Caco-2 (cell line): Measurements from ENCODE around the gene C11orf24. TPM values are rescaled to one million over a fixed set of nuclear protein-coding genes. Genes with fewer than 3 reads are reported as not detected.

Experiments
- Bru-seq: library from RNA; stranded (reverse); fragments of 400-500 nt; gene quantifications from one replicate; lab custom pipeline; 2021; lab: Mats Ljungman, UMichigan
- BruChase-seq, 2 experiments: library from RNA; stranded (reverse); fragments of 400-500 nt; gene quantifications; one replicate each; lab custom pipeline; 2021; lab: Mats Ljungman, UMichigan
- BruUV-seq: library from RNA; stranded (reverse); fragments of 400-500 nt; replicated peaks from 2 replicates; lab custom pipeline; 2021; lab: Mats Ljungman, UMichigan
- CTCF ChIA-PET: fragments of 300-600 bp; sonication (Branson Sonifier 250); formaldehyde crosslinking; loops from one replicate; lab custom pipeline; 2022; ENCODE audit warnings: antibody characterized with exemption; lab: Charles Lee
- POLR2A ChIA-PET: fragments of 300-600 bp; sonication (Branson Sonifier 250); formaldehyde crosslinking; loops from one replicate; lab custom pipeline; 2022; ENCODE audit warnings: antibody characterized with exemption; lab: Charles Lee
- DNase-seq, 2 experiments: peaks; one replicate each; pipeline versions ENCODE4 v3.0.0 to v3.0.0-alpha.2; 2020 to 2022
- H3K27me3 ChIP-seq: replicated peaks from 2 replicates; pipeline ENCODE4 v1.6.0; 2011; ENCODE audit warnings: low read length; ENCODE audit not compliant: control insufficient read depth, insufficient read depth
- H3K36me3 ChIP-seq: 2 replicates; pipeline ENCODE4 v1.5.1; 2011; ENCODE audit warnings: low read length; ENCODE audit not compliant: control insufficient read depth, insufficient read depth
- H3K4me1 ChIP-seq: fragments of 250-450 bp; sonication (Bioruptor Pico); 2 replicates; pipeline ENCODE4 v1.5.1; 2020; ENCODE audit warnings: mild to moderate bottlenecking
- H3K4me3 ChIP-seq: 2 replicates; pipeline ENCODE4 v1.5.1; 2011; ENCODE audit warnings: low read depth, mild to moderate bottlenecking, control low read depth, low read length
- H3K9me3 ChIP-seq: fragments of 250-450 bp; sonication (Bioruptor Pico); 2 replicates; pipeline ENCODE4 v1.5.1; 2020; ENCODE audit warnings: mild to moderate bottlenecking, moderate library complexity
- H3K27ac Mint-ChIP-seq: one replicate; pipeline ENCODE4 v1.8.0; 2022; ENCODE audit warnings: mixed read lengths; ENCODE audit not compliant: unreplicated experiment
- H3K27me3 Mint-ChIP-seq: one replicate; pipeline ENCODE4 v1.8.0; 2022; ENCODE audit warnings: mixed read lengths; ENCODE audit not compliant: insufficient read depth, unreplicated experiment
- H3K36me3 Mint-ChIP-seq: one replicate; pipeline ENCODE4 v1.8.0; 2022; ENCODE audit warnings: mild to moderate bottlenecking, mixed read lengths; ENCODE audit not compliant: insufficient read depth, unreplicated experiment
- H3K4me1 Mint-ChIP-seq: one replicate; pipeline ENCODE4 v1.8.0; 2022; ENCODE audit warnings: low read depth, mixed read lengths; ENCODE audit not compliant: unreplicated experiment
- H3K4me3 Mint-ChIP-seq: one replicate; pipeline ENCODE4 v1.8.0; 2022; ENCODE audit warnings: mild to moderate bottlenecking, moderate library complexity, mixed read lengths; ENCODE audit not compliant: unreplicated experiment
- H3K9me3 Mint-ChIP-seq: one replicate; pipeline ENCODE4 v1.8.0; 2022; ENCODE audit warnings: mixed read lengths; ENCODE audit not compliant: unreplicated experiment
- intact Hi-C: fragments of 100-400 bp; cut with micrococcal nuclease; formaldehyde crosslinking; loops from one replicate; pipeline ENCODE4 v1.10.0; 2022; ENCODE audit not compliant: unreplicated experiment
- long read RNA-seq: library from polyadenylated mRNA; stranded (forward); transcript quantifications from one replicate; pipeline ENCODE4 v2.0.0, GENCODE V29; 2022
- total RNA-seq: library from RNA; stranded (reverse); gene quantifications from 2 replicates; pipeline ENCODE4 v1.2.3, GENCODE V29; 2022
- TF ChIP-seq, protein P1 (sequence below), 2 experiments: fragments of 200-600 bp in 1 of 2; IDR thresholded peaks; 1 replicate in 1 of 2; 2 replicates in 1 of 2; pipeline versions ENCODE4 v1.5.1 to v1.8.0; 2011 to 2022; ENCODE audit warnings: antibody characterized with exemption in 1 of 2, control low read depth in 1 of 2, inconsistent platforms in 1 of 2, low read depth in 1 of 2, low read length in 1 of 2, mild to moderate bottlenecking in 1 of 2, moderate library complexity in 1 of 2; ENCODE audit not compliant: insufficient read depth in 1 of 2, severe bottlenecking in 1 of 2, unreplicated experiment in 1 of 2

Gene C11orf24
- total RNA-seq: 79.8 and 83.2 TPM in 2 replicates
- percentile 82 among the genes with signal in this experiment for Bru-seq, nascent RNA
- BruChase-seq, experiment 1, labeled RNA remaining after a 2-hour chase: percentile 82 among the genes with signal in this experiment
- BruChase-seq, experiment 2, labeled RNA remaining after a 6-hour chase: percentile 81 among the genes with signal in this experiment
- long read RNA-seq, transcript C11orf24-201 (4 exons, 2,063 nt): major isoform, 21 of 89 reads
- long read RNA-seq, partial matches to known transcripts: 16 of 89 reads
- long read RNA-seq, other reads (novel, unspliced or antisense): 50 of 89 reads

DNA sequence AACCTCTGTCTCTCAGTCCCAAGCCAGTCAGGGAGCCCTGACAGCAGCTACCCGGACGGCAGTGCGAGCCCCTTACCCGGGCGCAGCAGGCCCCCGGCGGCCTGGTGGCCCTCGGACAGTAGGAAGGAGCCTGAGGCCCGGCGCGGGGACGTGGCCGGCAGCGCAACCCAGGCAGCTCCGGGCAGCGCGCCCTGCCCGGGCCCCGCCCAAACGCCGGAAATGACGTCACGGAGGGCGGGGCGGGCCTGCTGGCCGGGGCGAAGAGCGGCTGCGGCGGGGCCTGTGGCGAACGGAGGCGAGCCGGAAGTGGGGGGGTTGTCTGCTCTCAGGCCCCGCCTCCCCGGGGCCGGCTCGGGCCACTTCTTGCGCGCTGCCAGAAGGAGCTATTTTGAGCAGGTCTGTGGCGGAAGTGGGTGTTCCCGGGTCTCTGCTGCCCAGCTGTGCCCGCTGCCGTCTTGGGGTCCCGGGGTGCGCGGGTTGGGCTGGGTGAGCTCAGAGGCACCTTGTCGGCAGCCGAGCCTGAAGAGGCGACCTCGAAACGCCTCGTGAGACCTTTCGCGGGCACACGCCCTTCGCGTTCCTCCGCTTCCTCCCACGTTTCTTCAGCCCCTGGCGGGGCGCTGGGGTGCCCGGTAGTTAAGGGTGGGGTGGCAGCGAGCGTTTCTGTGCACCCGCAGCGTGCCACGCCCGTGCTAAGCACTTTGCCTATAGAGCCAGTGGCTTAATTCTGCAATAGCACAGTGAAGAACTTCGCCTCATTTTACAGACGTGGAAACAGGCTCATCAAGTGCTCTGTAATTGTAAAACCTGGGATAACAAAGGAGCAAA lies at the start of gene C11orf24:
C11orf24 (minus strand) TSS at position 193 of the 828 bp plus-strand sequence. CDS start 8,206 bp downstream, outside the sequence.
- Mint-ChIP-seq H3K27me3 (no peaks in the 10 kb centered on the region), H3K27ac (peak within 1 kb of the TSS; percentile 98), H3K9me3 (no peaks in the 10 kb centered on the region), H3K4me3 (peak within 1 kb of the TSS; percentile 100), H3K4me1 (peaks cover 28% of the 10 kb centered on the region), H3K36me3 (peaks cover 29% of the 10 kb centered on the region)
- DNase-seq: peak; percentile 97 to 100
- intact Hi-C loops: loop anchor here (1.0 to 10.0 kb wide), 5 partner anchors 15 to 157 kb away; no protein-coding TSS in a partner anchor
- TF ChIP-seq, protein P1, sequence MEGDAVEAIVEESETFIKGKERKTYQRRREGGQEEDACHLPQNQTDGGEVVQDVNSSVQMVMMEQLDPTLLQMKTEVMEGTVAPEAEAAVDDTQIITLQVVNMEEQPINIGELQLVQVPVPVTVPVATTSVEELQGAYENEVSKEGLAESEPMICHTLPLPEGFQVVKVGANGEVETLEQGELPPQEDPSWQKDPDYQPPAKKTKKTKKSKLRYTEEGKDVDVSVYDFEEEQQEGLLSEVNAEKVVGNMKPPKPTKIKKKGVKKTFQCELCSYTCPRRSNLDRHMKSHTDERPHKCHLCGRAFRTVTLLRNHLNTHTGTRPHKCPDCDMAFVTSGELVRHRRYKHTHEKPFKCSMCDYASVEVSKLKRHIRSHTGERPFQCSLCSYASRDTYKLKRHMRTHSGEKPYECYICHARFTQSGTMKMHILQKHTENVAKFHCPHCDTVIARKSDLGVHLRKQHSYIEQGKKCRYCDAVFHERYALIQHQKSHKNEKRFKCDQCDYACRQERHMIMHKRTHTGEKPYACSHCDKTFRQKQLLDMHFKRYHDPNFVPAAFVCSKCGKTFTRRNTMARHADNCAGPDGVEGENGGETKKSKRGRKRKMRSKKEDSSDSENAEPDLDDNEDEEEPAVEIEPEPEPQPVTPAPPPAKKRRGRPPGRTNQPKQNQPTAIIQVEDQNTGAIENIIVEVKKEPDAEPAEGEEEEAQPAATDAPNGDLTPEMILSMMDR (IDR thresholded peaks at IDR 0.05; ENCODE audit: insufficient read depth in 1 of 2, low read depth in 1 of 2, low read length in 1 of 2, severe bottlenecking in 1 of 2, unreplicated experiment in 1 of 2): peak in 1 of 2 experiments; percentile 10
- CTCF ChIA-PET: interaction anchor here (0.6 to 3.2 kb wide), 10 partner anchors 9 to 262 kb away, joined by 3 to 55 read pairs (median 4); partner anchors contain the start of gene ALDH3B1
- Histone ChIP-seq H3K36me3 (peaks cover 10% of the 10 kb centered on the region), H3K27me3 (no peaks in the 10 kb centered on the region), H3K4me1 (peaks cover 33% of the 10 kb centered on the region), H3K9me3 (no peaks in the 10 kb centered on the region), H3K4me3 (peak within 1 kb of the TSS; percentile 93)
- BruUV-seq: TSS peak; percentile 90
- POLR2A ChIA-PET: interaction anchor here (0.5 to 2.4 kb wide), 23 partner anchors 15 to 1592 kb away, joined by 3 to 43 read pairs (median 3); partner anchors contain the start of genes LRP5 and PPP6R3

DNA sequence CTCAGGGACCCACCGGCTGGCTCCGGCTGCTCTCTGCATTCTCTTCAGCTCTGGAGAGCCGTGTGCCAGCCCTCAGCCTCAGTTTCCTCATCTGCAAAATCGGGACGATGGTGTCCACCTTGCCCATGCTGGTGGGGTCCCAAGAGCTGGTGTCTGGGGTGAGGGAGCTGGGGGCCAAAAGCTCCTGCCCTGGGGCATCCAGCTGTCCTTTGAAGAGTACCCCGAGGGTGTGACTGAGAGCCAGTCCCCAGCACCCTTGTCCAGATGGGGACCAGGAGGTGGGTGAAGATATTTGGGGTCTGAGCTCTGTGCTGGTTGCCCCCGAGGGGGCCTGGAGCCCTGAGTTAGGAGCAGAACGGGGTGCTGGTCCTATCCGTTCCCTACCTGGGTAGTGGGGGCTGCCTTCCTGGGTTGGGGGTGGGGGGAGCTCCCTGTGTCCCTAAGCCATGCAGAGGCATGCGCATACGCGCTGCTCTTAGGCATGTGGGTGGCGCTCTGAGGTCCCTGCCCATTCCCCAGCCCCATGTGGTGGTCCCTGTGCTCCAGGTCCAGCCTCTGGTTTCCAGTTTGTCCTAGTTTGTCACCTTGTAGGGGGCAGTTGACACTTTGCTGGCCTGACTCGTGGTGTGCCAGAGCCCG lies 45.5 kb upstream of the C11orf24 start:
- Mint-ChIP-seq H3K27ac (peak overlapping the region; percentile 1), H3K4me3 (no peak overlapping the region), H3K27me3 (no peaks in the 10 kb centered on the region), H3K4me1 (peaks cover 42% of the 10 kb centered on the region), H3K9me3 (peaks cover 12% of the 10 kb centered on the region), H3K36me3 (peaks cover 38% of the 10 kb centered on the region)
- BruUV-seq: no TSS peak
- CTCF ChIA-PET: interaction anchor here (0.5 kb wide), 1 partner anchor 12 kb away, joined by 4 read pairs; no protein-coding TSS in a partner anchor
- DNase-seq: no peak
- peaks cover 15% of the 10 kb centered on the region for H3K4me1 ChIP-seq
- no peaks in the 10 kb centered on the region for H3K9me3 ChIP-seq
- H3K27me3 ChIP-seq: no peaks in the 10 kb centered on the region
- TF ChIP-seq, protein P1 (IDR thresholded peaks at IDR 0.05; ENCODE audit: insufficient read depth in 1 of 2, low read depth in 1 of 2, low read length in 1 of 2, severe bottlenecking in 1 of 2, unreplicated experiment in 1 of 2): no peak
- POLR2A ChIA-PET: no interaction called here
- intact Hi-C loops: no loop called here
- no peaks in the 10 kb centered on the region; the same call in 1 of the 2 replicates for H3K36me3 ChIP-seq
- no peak overlapping the region for H3K4me3 ChIP-seq
